Measurements from ENCODE around the gene TPCN2.

Gene TPCN2

DNA sequence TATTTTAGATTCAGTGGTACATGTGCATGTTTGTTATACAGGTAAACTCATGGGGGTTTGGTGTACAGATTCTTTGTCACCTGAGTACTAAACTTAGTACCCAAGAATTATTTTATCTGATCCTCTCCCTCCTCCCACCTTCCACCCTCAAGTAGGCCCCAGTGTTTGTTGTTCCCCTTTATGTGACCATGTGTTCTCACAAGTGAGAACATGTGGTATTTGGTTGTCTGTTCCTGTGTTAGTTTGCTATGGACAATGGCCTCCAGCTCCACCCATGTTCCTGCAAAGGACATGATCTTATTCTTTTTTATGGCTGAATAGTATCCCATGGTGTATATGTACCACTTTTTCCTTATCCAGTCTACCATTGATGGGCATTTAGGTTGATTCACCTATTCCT lies 113.8 kb downstream of the TPCN2 start:
- Histone ChIP-seq H3K27me3 (ENCODE audit: insufficient read depth, low read depth, severe bottlenecking) (no peaks in the 10 kb centered on the region), H3K4me3 (ENCODE audit: low read depth, low read length) (no peak overlapping the region), H3K27ac (no peak overlapping the region), H3K36me3 (no peaks in the 10 kb centered on the region), H3K9me3 (ENCODE audit: severe bottlenecking) (peaks cover 2% of the 10 kb centered on the region)
- no peak for DNase-seq
- TF ChIP-seq, protein P1, sequence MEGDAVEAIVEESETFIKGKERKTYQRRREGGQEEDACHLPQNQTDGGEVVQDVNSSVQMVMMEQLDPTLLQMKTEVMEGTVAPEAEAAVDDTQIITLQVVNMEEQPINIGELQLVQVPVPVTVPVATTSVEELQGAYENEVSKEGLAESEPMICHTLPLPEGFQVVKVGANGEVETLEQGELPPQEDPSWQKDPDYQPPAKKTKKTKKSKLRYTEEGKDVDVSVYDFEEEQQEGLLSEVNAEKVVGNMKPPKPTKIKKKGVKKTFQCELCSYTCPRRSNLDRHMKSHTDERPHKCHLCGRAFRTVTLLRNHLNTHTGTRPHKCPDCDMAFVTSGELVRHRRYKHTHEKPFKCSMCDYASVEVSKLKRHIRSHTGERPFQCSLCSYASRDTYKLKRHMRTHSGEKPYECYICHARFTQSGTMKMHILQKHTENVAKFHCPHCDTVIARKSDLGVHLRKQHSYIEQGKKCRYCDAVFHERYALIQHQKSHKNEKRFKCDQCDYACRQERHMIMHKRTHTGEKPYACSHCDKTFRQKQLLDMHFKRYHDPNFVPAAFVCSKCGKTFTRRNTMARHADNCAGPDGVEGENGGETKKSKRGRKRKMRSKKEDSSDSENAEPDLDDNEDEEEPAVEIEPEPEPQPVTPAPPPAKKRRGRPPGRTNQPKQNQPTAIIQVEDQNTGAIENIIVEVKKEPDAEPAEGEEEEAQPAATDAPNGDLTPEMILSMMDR (IDR thresholded peaks at IDR 0.05; ENCODE audit: low read depth, low read length): no peak

DNA sequence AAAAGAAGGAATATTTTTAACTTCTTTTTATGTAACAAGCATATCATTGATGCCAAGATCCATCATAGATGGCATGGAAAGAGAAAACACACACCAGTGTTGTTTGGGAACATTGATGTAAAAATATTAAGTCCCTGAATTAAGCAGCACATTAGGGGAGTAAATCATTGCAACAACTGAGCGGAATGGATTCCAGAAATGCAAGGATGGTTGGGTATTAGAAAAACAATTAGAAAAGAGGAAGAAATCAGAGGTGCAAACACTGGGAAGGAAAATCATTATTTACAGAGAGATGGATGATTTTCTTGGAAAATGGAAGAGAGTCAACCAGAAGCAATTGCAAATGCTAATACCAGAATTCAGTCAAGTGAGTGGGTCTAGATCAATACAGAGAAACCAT lies 115.1 kb downstream of the TPCN2 start:
- Histone ChIP-seq H3K36me3 (no peaks in the 10 kb centered on the region), H3K4me3 (ENCODE audit: low read depth, low read length) (no peak overlapping the region), H3K27ac (no peak overlapping the region), H3K9me3 (ENCODE audit: severe bottlenecking) (peaks cover 2% of the 10 kb centered on the region), H3K27me3 (ENCODE audit: insufficient read depth, low read depth, severe bottlenecking) (no peaks in the 10 kb centered on the region)
- TF ChIP-seq, protein P1 (IDR thresholded peaks at IDR 0.05; ENCODE audit: low read depth, low read length): no peak
- DNase-seq: no peak

DNA sequence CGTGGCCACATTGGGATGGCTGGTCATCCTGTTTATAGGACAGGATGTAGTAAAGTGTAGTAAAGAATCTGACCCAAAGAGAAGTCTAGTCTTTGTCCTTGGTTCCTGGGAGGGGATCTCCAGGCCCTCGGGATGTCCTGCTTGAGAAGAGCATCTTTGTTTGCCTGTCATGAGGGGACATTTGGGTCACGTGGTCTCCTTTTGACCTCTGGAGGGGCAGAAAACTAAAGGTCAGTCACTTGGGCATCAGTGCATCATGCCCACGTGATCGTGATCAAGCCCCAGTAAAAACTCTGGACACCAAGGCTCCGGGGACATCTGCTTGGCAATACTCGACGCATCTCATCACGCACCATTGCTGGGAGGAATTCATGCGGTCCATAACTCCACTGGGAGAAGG lies 116.1 kb downstream of the TPCN2 start:
- Histone ChIP-seq H3K27ac (no peak overlapping the region), H3K36me3 (no peaks in the 10 kb centered on the region), H3K27me3 (ENCODE audit: insufficient read depth, low read depth, severe bottlenecking) (no peaks in the 10 kb centered on the region), H3K9me3 (ENCODE audit: severe bottlenecking) (peaks cover 2% of the 10 kb centered on the region), H3K4me3 (ENCODE audit: low read depth, low read length) (no peak overlapping the region)
- TF ChIP-seq, protein P1 (IDR thresholded peaks at IDR 0.05; ENCODE audit: low read depth, low read length): no peak
- no peak for DNase-seq

DNA sequence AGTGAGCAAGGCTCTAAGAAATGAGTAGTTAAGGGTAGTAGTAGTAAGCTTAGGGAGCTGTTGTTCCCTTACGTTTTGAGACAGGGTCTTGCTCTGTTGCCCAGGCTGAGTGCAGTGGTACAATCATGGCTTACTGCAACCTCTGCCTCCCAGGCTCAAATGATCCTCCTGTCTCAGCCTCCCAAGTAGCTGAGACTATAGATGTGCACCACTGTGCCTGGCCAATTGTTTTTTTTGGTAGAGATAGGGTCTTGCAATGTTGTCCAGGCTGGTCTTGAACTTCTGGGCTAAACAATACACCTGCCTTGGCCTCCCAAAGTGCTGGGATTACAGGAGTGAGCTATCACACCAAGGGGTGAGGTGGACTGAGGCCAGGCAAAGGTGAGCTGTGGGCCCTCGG lies 117.0 kb downstream of the TPCN2 start:
- H3K9me3 ChIP-seq (ENCODE audit: severe bottlenecking): peaks cover 2% of the 10 kb centered on the region
- TF ChIP-seq, protein P1 (IDR thresholded peaks at IDR 0.05; ENCODE audit: low read depth, low read length): no peak
- no peak for DNase-seq
- no peak overlapping the region for H3K27ac ChIP-seq
- no peaks in the 10 kb centered on the region for H3K27me3 ChIP-seq (ENCODE audit: insufficient read depth, low read depth, severe bottlenecking)
- no peaks in the 10 kb centered on the region for H3K36me3 ChIP-seq
- no peak overlapping the region for H3K4me3 ChIP-seq (ENCODE audit: low read depth, low read length)

DNA sequence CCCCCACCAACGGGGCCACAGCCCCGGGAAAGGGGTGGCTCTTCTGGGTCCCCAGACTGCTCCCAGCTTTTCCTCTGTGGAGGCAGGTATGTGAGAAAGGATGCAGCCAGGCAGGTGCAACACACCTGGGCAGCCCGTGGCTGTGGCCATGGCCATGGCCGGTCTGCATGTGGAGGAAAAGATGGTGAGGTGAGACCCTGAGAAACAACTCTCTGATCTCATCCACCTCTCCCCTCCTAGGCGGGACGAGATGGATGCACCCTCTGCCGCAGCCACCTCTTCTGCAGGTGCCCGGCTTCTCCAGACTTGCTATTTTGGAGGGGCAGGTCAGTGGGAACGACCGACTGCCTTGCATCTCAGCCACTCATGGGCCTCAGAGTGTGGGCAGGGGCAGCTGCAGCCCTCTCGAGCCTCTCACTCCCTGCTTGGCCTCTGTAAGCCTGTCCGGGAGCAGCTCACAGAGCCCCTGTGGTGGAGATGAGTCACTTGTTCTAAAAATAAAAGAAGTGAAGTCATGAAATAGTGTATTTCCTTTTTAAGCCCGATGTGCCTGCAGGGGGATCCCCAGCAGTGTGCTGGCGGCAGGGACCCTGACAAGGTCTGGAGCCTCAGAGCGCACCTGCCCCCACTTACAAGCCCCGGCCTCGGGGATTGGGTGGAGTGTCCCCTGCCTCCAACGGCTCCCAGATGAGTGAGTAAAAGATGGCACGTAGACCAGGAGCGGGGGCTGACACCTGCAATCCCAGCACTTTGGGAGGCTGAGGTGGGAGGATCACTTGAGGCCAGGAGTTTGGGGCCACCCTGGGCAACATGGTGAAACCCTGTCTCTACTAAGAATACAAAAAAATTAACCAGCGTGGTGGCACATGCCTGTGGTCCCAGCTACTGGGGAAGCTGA lies 117.7 kb downstream of the TPCN2 start:
- DNase-seq: peak; percentile 29
- no peak overlapping the region for H3K27ac ChIP-seq

More for the DNA sequence above, 117.7 kb downstream of the TPCN2 start:
- no peak overlapping the region for H3K4me3 ChIP-seq (ENCODE audit: low read depth, low read length)
- H3K9me3 ChIP-seq (ENCODE audit: severe bottlenecking): peaks cover 2% of the 10 kb centered on the region
- H3K36me3 ChIP-seq: no peaks in the 10 kb centered on the region
- TF ChIP-seq, protein P1 (IDR thresholded peaks at IDR 0.05; ENCODE audit: low read depth, low read length): no peak
- no peaks in the 10 kb centered on the region for H3K27me3 ChIP-seq (ENCODE audit: insufficient read depth, low read depth, severe bottlenecking)
